Measurements from ENCODE around the gene NAP1L1.

NAP1L1 gene

GRCh38 chr12:76108356-76108755 lies 23.9 kb upstream of the NAP1L1 start:
- Histone ChIP-seq H3K9me3 (ENCODE audit: insufficient read depth, low read depth, low read length) (no peaks in the 10 kb centered on the region), H3K4me3 (ENCODE audit: low read length) (no peak overlapping the region), H3K36me3 (ENCODE audit: insufficient read depth, low read depth, low read length) (no peaks in the 10 kb centered on the region), H3K4me1 (ENCODE audit: insufficient read depth, low read length) (0 out of 2 replicates have a peak, but pooled peaks cover under 1% of the 10 kb centered on the region), H3K9ac (ENCODE audit: low read depth, low read length) (no peak overlapping the region), H3K27me3 (ENCODE audit: insufficient read depth, low read length) (no peaks in the 10 kb centered on the region), H3K27ac (ENCODE audit: low read length) (no peak overlapping the region)

GRCh38 chr12:76106631-76107030 lies 22.1 kb upstream of the NAP1L1 start:
- H3K9ac ChIP-seq (ENCODE audit: low read depth, low read length): no peak overlapping the region
- H3K27ac ChIP-seq (ENCODE audit: low read length): no peak overlapping the region
- H3K4me1 ChIP-seq (ENCODE audit: insufficient read depth, low read length): peaks cover 10% of the 10 kb centered on the region
- no peaks in the 10 kb centered on the region for H3K9me3 ChIP-seq (ENCODE audit: insufficient read depth, low read depth, low read length)
- no peaks in the 10 kb centered on the region for H3K27me3 ChIP-seq (ENCODE audit: insufficient read depth, low read length)
- H3K36me3 ChIP-seq (ENCODE audit: insufficient read depth, low read depth, low read length): no peaks in the 10 kb centered on the region
- no peak overlapping the region for H3K4me3 ChIP-seq (ENCODE audit: low read length)

GRCh38 chr12:76103958-76104357 lies 19.5 kb upstream of the NAP1L1 start:
- peaks cover 13% of the 10 kb centered on the region for H3K4me1 ChIP-seq (ENCODE audit: insufficient read depth, low read length)
- H3K36me3 ChIP-seq (ENCODE audit: insufficient read depth, low read depth, low read length): no peaks in the 10 kb centered on the region
- H3K4me3 ChIP-seq (ENCODE audit: low read length): no peak overlapping the region
- no peak overlapping the region for H3K27ac ChIP-seq (ENCODE audit: low read length)
- H3K27me3 ChIP-seq (ENCODE audit: insufficient read depth, low read length): no peaks in the 10 kb centered on the region
- no peak overlapping the region for H3K9ac ChIP-seq (ENCODE audit: low read depth, low read length)
- H3K9me3 ChIP-seq (ENCODE audit: insufficient read depth, low read depth, low read length): no peaks in the 10 kb centered on the region

DNA sequence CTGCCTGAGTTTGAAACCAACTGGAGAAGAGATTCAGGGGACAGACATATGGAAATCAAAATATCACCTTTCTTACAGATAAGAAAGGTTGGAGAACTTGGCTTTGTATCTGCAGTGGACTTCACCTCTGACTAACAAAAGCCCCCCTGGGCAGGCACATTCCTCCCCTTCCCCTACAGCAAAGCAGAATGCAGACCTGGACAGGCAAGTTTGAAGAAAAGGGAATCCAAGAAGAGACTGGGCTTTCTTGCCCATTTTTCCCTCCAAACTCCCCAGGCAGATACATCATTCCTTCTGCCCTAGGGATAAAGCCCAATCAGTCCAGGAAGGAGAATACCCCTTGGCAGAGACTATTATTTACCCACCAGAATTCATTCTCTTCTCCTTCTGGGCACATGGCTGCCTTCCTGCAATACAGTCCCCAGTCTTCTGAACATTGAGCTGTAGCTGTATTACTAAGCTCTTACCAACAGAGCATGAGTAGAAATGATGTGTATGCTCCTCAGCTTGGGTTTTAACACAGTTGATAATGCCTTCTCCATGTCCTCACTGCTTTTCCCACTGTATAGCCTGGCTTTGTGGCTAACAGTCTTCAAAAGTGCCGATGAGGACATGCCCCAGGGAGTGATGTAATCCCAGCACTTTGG lies 17.4 kb upstream of the NAP1L1 start:
- no peaks in the 10 kb centered on the region for H3K36me3 ChIP-seq (ENCODE audit: insufficient read depth, low read depth, low read length)
- no peaks in the 10 kb centered on the region for H3K27me3 ChIP-seq (ENCODE audit: insufficient read depth, low read length)
- H3K4me3 ChIP-seq (ENCODE audit: low read length): no peak overlapping the region
- H3K9ac ChIP-seq (ENCODE audit: low read depth, low read length): no peak overlapping the region
- peak overlapping the region; percentile 34 for H3K27ac ChIP-seq (ENCODE audit: low read length)
- no peaks in the 10 kb centered on the region for H3K9me3 ChIP-seq (ENCODE audit: insufficient read depth, low read depth, low read length)
- peaks cover 13% of the 10 kb centered on the region for H3K4me1 ChIP-seq (ENCODE audit: insufficient read depth, low read length)

- Histone ChIP-seq H3K27ac (ENCODE audit: low read length) (no peak overlapping the region), H3K9me3 (ENCODE audit: insufficient read depth, low read depth, low read length) (no peaks in the 10 kb centered on the region)
Measured at GRCh38 chr12:76096079-76096646, 11.7 kb upstream of the NAP1L1 start.

GRCh38 chr12:76094754-76095153 lies 10.3 kb upstream of the NAP1L1 start:
- no peaks in the 10 kb centered on the region for H3K4me1 ChIP-seq (ENCODE audit: insufficient read depth, low read length)
- H3K9me3 ChIP-seq (ENCODE audit: insufficient read depth, low read depth, low read length): no peaks in the 10 kb centered on the region
- no peaks in the 10 kb centered on the region for H3K36me3 ChIP-seq (ENCODE audit: insufficient read depth, low read depth, low read length)
- no peaks in the 10 kb centered on the region for H3K27me3 ChIP-seq (ENCODE audit: insufficient read depth, low read length)
- no peak overlapping the region for H3K9ac ChIP-seq (ENCODE audit: low read depth, low read length)
- H3K4me3 ChIP-seq (ENCODE audit: low read length): no peak overlapping the region
- no peak overlapping the region for H3K27ac ChIP-seq (ENCODE audit: low read length)

More at GRCh38 chr12:76096079-76096646, 11.7 kb upstream of the NAP1L1 start:
- H3K9ac ChIP-seq (ENCODE audit: low read depth, low read length): no peak overlapping the region
- no peaks in the 10 kb centered on the region for H3K4me1 ChIP-seq (ENCODE audit: insufficient read depth, low read length)
- H3K36me3 ChIP-seq (ENCODE audit: insufficient read depth, low read depth, low read length): no peaks in the 10 kb centered on the region
- no peak overlapping the region for H3K4me3 ChIP-seq (ENCODE audit: low read length)
- H3K27me3 ChIP-seq (ENCODE audit: insufficient read depth, low read length): no peaks in the 10 kb centered on the region

DNA sequence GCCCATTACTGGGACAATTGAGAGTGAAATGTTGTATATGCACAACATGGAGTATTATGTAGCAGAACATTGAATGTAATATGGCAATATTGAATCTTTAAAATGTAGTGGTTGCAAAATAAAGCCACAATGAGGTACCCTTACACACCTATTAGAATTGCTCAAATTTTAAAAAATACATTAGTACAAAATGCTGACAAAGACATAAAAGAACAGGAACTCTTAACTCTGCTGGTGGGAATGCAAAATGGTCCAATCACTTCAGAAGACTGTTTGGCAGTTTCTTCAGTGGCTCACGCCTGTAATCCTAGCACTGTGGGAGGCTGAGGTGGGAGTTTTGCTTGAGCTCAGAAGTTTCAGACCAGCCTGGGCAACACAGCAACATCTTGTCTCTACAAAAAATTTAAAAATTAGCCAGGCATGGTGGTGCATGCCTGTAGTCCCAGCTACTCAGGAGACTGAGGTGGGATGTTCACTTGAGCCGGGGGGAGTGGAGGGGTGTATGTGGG lies 6.8 kb upstream of the NAP1L1 start:
- Histone ChIP-seq H3K4me3 (ENCODE audit: low read length) (no peak overlapping the region), H3K9ac (ENCODE audit: low read depth, low read length) (no peak overlapping the region), H3K27ac (ENCODE audit: low read length) (no peak overlapping the region), H3K4me1 (ENCODE audit: insufficient read depth, low read length) (no peaks in the 10 kb centered on the region), H3K36me3 (ENCODE audit: insufficient read depth, low read depth, low read length) (no peaks in the 10 kb centered on the region), H3K9me3 (ENCODE audit: insufficient read depth, low read depth, low read length) (no peaks in the 10 kb centered on the region), H3K27me3 (ENCODE audit: insufficient read depth, low read length) (no peaks in the 10 kb centered on the region)

DNA sequence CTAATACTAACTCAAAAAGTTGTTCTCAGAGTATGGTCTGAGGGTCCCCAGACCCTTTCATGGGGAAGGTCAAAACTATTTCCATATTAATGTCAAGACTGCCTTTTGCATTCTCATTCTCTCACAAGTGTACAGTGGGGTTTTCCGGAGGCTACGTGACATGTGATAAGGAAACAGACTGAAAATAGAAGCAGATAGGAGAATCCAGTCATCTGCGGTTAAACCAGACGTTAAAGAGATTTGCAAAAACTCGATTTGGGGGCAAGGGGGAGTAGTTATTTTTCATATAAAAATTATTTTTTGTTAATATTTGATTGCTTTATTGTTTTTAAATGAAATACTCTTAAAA lies 1.0 kb upstream of the NAP1L1 start:
- Histone ChIP-seq H3K4me3 (ENCODE audit: low read length) (peak overlapping the region; percentile 100), H3K27ac (ENCODE audit: low read length) (no peak overlapping the region), H3K4me1 (ENCODE audit: insufficient read depth, low read length) (peaks cover 27% of the 10 kb centered on the region), H3K36me3 (ENCODE audit: insufficient read depth, low read depth, low read length) (peaks cover 24% of the 10 kb centered on the region), H3K9ac (ENCODE audit: low read depth, low read length) (peak overlapping the region; percentile 99; the same call in 1 of the 2 replicates), H3K9me3 (ENCODE audit: insufficient read depth, low read depth, low read length) (no peaks in the 10 kb centered on the region), H3K27me3 (ENCODE audit: insufficient read depth, low read length) (no peaks in the 10 kb centered on the region)

DNA sequence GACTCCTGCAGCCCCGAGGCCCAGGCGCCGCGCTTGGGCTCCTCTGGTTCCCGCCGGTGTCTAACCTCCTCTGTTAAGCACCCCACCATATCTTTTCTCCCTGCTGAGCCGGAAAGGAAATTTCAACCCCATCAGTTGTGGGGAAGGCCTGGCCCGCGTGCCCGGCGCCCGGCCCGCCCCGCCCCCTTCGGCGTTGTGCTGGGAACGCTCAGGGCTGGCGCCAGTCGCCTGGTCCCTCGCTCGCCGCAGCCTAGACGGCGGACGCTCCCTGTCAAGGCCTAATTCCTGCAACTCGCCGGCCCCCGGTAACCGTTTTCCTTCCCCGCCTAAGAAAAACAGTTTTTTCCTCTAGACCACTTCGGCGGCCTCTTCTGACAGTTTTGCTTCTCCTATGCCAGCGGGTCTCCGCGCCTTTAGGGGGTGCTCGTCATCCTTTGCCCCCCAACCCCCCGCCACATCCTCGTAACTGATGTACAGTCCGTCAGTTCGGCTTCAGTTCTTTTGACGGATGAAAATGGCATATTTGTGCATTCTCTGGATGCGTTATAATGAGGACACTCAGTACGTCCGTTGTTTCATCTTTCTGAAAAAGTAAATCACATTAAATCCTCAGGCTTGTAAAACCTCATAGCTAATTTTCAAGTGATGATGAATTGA lies 506 bp upstream of the NAP1L1 start:
- peaks cover 29% of the 10 kb centered on the region for H3K36me3 ChIP-seq (ENCODE audit: insufficient read depth, low read depth, low read length)
- no peak overlapping the region for H3K27ac ChIP-seq (ENCODE audit: low read length)
- H3K9ac ChIP-seq (ENCODE audit: low read depth, low read length): peak overlapping the region; percentile 99; the same call in 1 of the 2 replicates
- peaks cover 32% of the 10 kb centered on the region for H3K4me1 ChIP-seq (ENCODE audit: insufficient read depth, low read length)
- H3K27me3 ChIP-seq (ENCODE audit: insufficient read depth, low read length): no peaks in the 10 kb centered on the region
- H3K9me3 ChIP-seq (ENCODE audit: insufficient read depth, low read depth, low read length): no peaks in the 10 kb centered on the region
- peak overlapping the region; percentile 100 for H3K4me3 ChIP-seq (ENCODE audit: low read length)

DNA sequence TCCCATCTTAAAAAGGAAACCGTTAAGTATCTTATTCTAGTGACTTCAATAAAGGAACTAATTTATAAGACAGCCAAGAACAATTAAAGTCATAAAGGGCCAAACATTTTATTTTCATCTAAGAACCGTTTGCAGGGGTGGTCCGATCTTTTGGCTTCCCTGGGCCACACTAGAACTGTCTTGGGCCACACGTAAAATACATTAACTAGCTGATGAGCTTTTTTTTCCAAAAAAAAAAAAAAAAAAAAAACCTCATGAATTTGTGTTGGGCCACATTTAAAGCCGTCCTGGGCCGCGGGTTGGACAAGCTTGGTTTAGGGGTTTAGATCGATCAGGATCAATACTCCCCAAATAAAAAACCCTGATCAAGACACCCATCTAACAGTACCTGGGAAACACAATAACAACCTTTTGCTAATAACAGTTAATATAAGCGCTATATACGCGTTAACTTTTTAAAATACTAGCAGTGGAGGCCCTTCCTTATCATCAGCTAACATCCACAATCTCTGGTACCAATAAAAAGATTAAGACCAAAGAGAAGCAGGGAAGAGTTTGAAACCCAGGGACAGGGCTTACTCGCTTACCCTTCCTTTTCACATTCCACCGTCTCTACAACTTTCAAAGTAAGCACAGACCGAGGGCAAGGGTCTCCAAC lies 1.1 kb downstream of the NAP1L1 start:
- peak overlapping the region; percentile 99 for H3K9ac ChIP-seq (ENCODE audit: low read depth, low read length)
- H3K36me3 ChIP-seq (ENCODE audit: insufficient read depth, low read depth, low read length): peaks cover 43% of the 10 kb centered on the region
- no peaks in the 10 kb centered on the region for H3K9me3 ChIP-seq (ENCODE audit: insufficient read depth, low read depth, low read length)
- H3K27me3 ChIP-seq (ENCODE audit: insufficient read depth, low read length): no peaks in the 10 kb centered on the region
- H3K27ac ChIP-seq (ENCODE audit: low read length): peak overlapping the region; percentile 95
- H3K4me1 ChIP-seq (ENCODE audit: insufficient read depth, low read length): peaks cover 36% of the 10 kb centered on the region
- peak overlapping the region; percentile 100 for H3K4me3 ChIP-seq (ENCODE audit: low read length)

DNA sequence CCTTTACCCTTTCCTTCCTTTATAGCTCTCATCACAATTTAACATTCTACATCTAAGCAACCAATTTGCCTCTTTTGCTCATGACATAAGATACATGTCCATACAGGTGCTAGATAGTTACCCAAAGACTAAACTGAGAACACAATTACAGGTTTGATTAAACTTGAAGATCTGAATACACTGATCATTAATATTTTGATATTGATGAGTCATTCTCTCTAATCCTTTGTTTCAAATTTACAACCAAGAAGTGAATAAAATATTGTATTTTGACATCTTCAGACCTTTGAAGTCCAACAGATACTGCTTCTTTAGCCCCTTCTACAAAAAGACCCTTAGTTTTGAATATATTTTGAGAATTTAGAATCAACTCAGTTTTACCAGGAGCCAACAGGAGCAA lies 2.6 kb downstream of the NAP1L1 start:
- peaks cover 48% of the 10 kb centered on the region for H3K36me3 ChIP-seq (ENCODE audit: insufficient read depth, low read depth, low read length)
- H3K27ac ChIP-seq (ENCODE audit: low read length): peak overlapping the region; percentile 40
- no peaks in the 10 kb centered on the region for H3K27me3 ChIP-seq (ENCODE audit: insufficient read depth, low read length)
- peak overlapping the region; percentile 99; the same call in 1 of the 2 replicates for H3K9ac ChIP-seq (ENCODE audit: low read depth, low read length)
- peaks cover 42% of the 10 kb centered on the region for H3K4me1 ChIP-seq (ENCODE audit: insufficient read depth, low read length)
- no peaks in the 10 kb centered on the region for H3K9me3 ChIP-seq (ENCODE audit: insufficient read depth, low read depth, low read length)
- peak overlapping the region; percentile 100 for H3K4me3 ChIP-seq (ENCODE audit: low read length)

All from iPS-20b (cell line).